DMS53 treated with DMSO at 0.1 percent for 48 hours (cell line): ENCODE data around the gene ACOXL.

Source experiments
- DNase-seq: peaks from one replicate; lab custom pipeline; 2025; ENCODE audit not compliant: unreplicated experiment; lab: John Stamatoyannopoulos, UW

The ACOXL gene

DNA sequence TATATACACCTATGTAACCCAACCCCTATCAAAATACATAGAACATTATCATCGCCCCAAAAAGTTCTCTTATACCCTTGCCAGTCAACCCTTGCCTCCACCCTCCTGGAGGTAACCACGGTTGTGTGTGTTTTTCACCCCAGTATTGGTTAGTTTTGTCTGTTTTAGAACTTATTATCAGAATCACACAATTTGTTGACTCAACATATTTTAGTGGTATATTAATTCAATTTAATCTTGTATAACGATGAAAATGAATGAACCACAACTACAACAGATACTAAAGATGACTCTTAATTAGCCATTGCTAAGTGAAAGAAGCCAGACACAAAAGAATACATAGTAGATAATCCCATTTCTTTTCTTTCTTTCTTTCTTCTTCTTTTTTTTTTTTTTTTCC is 19.3 kb downstream of the ACOXL start:
- no peak for DNase-seq

GRCh38 chr2:110752871-110753270 is 20.5 kb downstream of the ACOXL start:
- DNase-seq: no peak

DNA sequence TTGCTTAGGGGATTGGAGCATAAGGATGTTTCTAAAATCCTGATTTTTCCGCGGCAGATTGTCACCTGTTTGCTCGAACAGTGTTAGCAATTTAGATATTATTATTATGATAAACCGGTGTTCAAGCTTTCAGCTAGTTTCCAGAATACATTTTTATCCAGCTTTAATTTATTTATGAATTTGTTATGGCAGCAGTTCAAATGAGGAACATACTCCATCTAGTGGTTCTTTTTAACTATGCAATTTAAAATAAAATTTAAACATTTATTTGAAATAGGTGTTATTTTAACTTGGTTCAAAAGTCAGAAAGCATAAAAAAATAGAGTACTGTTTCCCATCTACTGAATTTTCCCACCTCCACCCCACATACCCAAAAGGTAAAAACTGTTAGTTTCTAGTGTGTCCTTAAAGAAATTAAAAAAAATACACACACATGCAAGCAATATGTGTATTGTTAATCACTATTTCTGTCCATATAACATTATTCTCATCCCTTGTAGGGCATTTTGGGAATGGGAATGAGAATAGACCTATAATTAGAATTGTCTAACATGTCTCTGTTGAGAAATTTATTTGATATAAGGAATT is 23.2 kb downstream of the ACOXL start:
- peak; percentile 30 for DNase-seq

GRCh38 chr2:110759411-110759810 is 27.0 kb downstream of the ACOXL start:
- DNase-seq: no peak

GRCh38 chr2:110764931-110765330 is 32.6 kb downstream of the ACOXL start:
- no peak for DNase-seq

- no peak for DNase-seq
Observed at GRCh38 chr2:110766291-110766690, 33.9 kb downstream of the ACOXL start.

GRCh38 chr2:110768591-110768990 is 36.2 kb downstream of the ACOXL start:
- DNase-seq: peak; percentile 98

DNA sequence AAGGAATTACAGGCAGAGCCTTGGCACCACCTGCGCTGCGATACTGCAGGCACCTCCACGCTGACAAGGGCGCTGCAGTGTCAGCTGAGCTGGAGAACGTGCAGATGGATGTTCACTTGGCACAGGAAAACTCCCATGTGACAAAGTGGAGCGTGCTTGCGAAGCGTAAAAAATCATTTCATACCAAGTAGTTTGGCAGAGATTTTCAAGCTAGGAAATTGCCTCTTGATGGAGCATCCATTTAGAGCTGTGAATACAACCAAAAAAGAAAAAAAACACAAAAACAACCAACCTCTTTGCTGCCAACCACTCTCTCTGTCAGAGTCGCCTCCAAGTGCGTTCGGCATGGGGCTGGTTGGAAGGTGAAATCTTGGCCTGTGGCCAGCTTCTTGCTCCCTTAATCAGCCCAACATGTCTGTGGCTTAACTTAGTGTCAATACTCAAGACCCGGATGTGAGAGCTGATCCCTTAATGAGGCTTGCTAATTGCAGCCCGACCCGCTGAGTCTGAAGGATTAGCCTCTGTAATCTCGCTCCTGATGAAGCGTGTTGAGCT is 38.1 kb downstream of the ACOXL start:
- peak; percentile 71 for DNase-seq

- DNase-seq: peak; percentile 95
Observed at GRCh38 chr2:110770959-110771431, 38.6 kb downstream of the ACOXL start.

GRCh38 chr2:110771547-110772382 is 39.4 kb downstream of the ACOXL start:
- DNase-seq: peak; percentile 52

DNA sequence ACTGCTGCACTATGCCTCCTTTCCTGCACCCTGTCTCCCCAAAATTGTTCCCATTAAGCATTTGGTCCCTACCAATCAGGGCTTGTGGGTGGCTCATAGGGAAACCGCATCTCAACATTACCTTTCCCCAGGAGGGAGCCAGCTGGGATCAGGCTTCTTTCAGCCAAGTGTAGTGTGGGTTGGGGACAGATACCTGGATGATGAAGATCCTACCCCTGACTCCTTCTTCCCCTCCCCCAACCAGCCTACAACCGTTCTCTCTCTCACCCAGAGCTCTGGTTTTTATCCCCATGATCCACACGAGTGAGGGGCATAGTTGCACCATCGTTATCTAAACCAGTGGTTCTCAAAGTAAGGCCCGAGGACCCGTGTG is 40.0 kb downstream of the ACOXL start:
- no peak for DNase-seq

DNA sequence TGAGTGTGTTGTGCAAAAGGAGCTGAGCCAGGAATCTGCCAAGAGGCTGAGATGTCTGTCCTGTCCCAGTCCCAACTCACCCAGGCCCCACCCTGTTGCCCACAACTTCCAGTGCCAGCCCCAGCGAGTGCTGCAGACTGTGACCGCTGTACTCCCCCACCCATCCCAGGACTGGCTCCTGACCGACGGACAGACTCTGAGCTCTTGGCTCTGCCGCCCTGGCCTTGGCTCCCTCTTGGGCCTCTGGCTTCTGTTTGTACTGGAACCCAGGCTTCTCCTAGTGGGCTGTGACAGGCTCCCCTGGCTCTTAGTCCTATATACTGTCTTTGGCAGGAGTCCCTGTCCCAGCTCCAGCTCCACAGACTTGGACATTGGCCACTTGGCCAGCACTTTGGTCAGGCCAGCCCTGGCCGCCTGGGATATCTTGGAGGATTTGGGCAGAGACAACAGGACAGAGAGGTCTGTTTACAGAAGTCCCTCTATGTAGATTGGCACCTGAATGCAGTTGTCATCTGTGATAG is 41.1 kb downstream of the ACOXL start:
- no peak for DNase-seq

- DNase-seq: no peak
Observed at GRCh38 chr2:110774701-110775100, 42.3 kb downstream of the ACOXL start.

GRCh38 chr2:110777531-110778311 is 45.3 kb downstream of the ACOXL start:
- no peak for DNase-seq

DNA sequence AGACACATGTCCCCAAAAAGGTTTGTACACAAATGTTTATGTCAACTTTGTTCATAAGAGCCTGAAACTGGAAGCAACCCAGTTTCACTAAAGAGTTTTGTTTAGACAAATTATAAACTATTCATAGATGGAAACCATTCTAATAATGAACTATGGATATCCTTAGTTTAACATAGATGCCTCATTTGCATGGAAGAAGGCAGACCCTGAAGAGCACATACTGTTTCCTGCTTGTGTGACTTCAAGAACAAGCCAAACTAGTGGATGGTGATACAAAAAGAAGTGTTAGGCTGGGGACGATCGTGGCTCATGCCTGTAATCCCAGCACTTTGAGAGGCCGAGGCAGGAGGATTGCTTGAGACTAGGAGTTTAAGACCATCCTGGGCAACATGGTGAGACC is 48.1 kb downstream of the ACOXL start:
- DNase-seq: no peak

GRCh38 chr2:110783196-110783873 is 51.0 kb downstream of the ACOXL start:
- DNase-seq: no peak

- no peak for DNase-seq
Observed at GRCh38 chr2:110784047-110784631, 51.8 kb downstream of the ACOXL start.

GRCh38 chr2:110785439-110785838 is 53.1 kb downstream of the ACOXL start:
- DNase-seq: no peak

DNA sequence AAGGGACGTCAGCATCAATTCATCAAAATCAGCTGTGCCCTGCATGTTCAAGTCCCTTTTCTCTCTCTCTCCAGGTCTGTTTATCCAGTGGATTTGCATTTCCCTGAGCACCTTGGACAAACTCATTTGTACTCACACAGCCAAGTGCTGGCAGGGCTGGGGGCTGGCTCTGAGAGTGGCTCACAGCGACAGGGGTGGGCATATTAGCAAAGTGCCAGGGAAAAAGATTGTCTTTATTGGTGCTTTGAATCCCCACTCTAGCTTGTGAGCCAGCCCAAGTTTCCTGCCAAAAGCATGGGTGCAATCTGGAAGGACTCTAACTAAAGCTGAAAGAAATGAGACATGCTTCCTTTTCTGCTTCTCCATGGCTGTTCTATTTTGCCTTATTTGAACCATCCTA is 56.6 kb downstream of the ACOXL start:
- no peak for DNase-seq

GRCh38 chr2:110789706-110790105 is 57.3 kb downstream of the ACOXL start:
- DNase-seq: no peak
